Body of pancreas (tissue), 4 donors: ENCODE measurements around the gene RIBC1. TPM values are rescaled to one million over a fixed set of nuclear protein-coding genes. Genes with fewer than 3 reads are reported as not detected.
A peak's percentile ranks its signal among the peaks of the same experiment; 100 is the strongest.

Experiments
- ATAC-seq: fragments of 150-250 bp; one replicate; pipeline ENCODE4 v1.9.1; 2016
- DNase-seq, 4 donors: peaks; one replicate each; pipeline ENCODE4 v3.0.0-alpha.2; 2019
- H3K27ac ChIP-seq, 4 donors: fragments of 200-600 bp; sonication (generic); 1 replicate in 3 of 4; 2 replicates in 1 of 4; pipeline versions ENCODE4 v1.5.1 to v1.6.1; 2016 to 2019; ENCODE audit warnings: mild to moderate bottlenecking in 1 of 4, mixed read lengths in 1 of 4, moderate library complexity in 1 of 4
- H3K27me3 ChIP-seq, 2 donors: fragments of 200-600 bp; sonication (generic); one replicate each; pipeline ENCODE4 v1.6.0; 2016; ENCODE audit warnings: mild to moderate bottlenecking in 1 of 2
- H3K36me3 ChIP-seq, 2 donors: fragments of 200-600 bp; sonication (generic); replicated peaks in 1 of 2; 2 replicates each; pipeline ENCODE4 v1.5.1; 2016; ENCODE audit warnings: low read depth in 2 of 2; ENCODE audit not compliant: insufficient read depth in 1 of 2
- H3K4me1 ChIP-seq: fragments of 200-600 bp; sonication (generic); one replicate; pipeline ENCODE4 v1.6.0; 2016
- H3K4me3 ChIP-seq, 2 donors: fragments of 200-600 bp; sonication (generic); 1 replicate in 1 of 2; 2 replicates in 1 of 2; pipeline ENCODE4 v1.5.1; 2016 to 2019
- H3K9me3 ChIP-seq, 3 donors: fragments of 200-600 bp; sonication (generic); 1 replicate in 2 of 3; 2 replicates in 1 of 3; pipeline ENCODE4 v1.5.1; 2016
- CTCF ChIP-seq, 7 experiments: fragments of 450-650 bp in 4 of 7; fragments of 200-600 bp in 3 of 7; sonication (generic) in 3 of 7; IDR thresholded peaks; one replicate each; pipeline ENCODE4 v1.5.1; 2016 to 2019; ENCODE audit warnings: antibody characterized with exemption in 7 of 7
- POLR2A ChIP-seq, 3 donors: fragments of 450-650 bp; IDR thresholded peaks; one replicate each; pipeline ENCODE4 v1.6.1; 2016; ENCODE audit warnings: antibody characterized with exemption in 3 of 3, mild to moderate bottlenecking in 2 of 3
- WGBS, 2 donors: methylation state at CpG; one replicate each; pipeline ENCODE4 v1.1.5; 2017; 5-methylcytosine and 5-hydroxymethylcytosine counted together
- intact Hi-C: fragments of 100-400 bp; cut with DNase I; formaldehyde crosslinking; loops from one replicate; pipeline ENCODE4 v1.15.1; 2023
- microRNA-seq, 2 donors: library from miRNA; unstranded; fragments of <30 nt; microRNA quantifications; one replicate each; pipeline ENCODE4, GENCODE V29; 2016; ENCODE audit warnings: borderline number of aligned reads in 2 of 2, borderline replicate concordance in 2 of 2
- small RNA-seq: library from RNA; depleted of rRNA; stranded (forward); fragments of <200 nt; gene quantifications from one replicate; pipeline ENCODE3, GENCODE V24; 2016
- total RNA-seq, 2 donors: library from RNA; depleted of rRNA; stranded (reverse); fragments of >200 nt; gene quantifications; one replicate each; pipeline ENCODE4 v1.1.0, GENCODE V29; 2016

The RIBC1 gene
- total RNA-seq, 2 donors from 2014 or later: 0.52 to 0.99 TPM

- DNase-seq (no peak), ATAC-seq (no peak)
- WGBS, 2 donors: 58 to 60% methylated on average over 2 of the region's 2 CpGs
- no peaks in the 10 kb centered on the region for H3K27me3 ChIP-seq
- no peaks in the 10 kb centered on the region for H3K36me3 ChIP-seq
- H3K4me3 ChIP-seq: no peak overlapping the region
- H3K27ac ChIP-seq: no peak overlapping the region
- no peaks in the 10 kb centered on the region for H3K4me1 ChIP-seq
- intact Hi-C loops: no loop called here
- no peaks in the 10 kb centered on the region for H3K9me3 ChIP-seq
- TF ChIP-seq POLR2A (IDR thresholded peaks at IDR 0.05): no peak
- no peak for TF ChIP-seq CTCF (IDR thresholded peaks at IDR 0.05)
These were observed 52.0 kb downstream of the RIBC1 start for GRCh38 chrX:53474707-53475106.

DNA sequence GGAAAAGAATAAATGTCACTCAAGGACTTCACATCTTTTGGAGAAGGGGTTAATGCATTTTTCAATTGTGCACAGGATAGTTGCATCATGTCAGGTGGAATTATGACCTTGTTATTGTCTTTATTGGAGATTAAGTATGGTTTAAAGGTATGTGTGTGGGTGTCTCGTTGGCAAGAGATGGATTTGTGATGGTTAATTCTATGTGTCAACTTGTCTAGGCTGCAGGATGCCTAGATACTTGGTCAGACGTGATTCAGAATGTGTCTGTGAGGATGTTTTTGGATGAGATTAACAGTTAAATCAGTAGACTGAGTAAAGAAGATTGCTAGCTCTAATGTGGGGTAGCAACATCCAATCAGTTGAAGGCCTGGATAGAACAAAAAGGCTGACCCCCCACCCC, 53.7 kb downstream of the RIBC1 start:
- H3K36me3 ChIP-seq: no peaks in the 10 kb centered on the region
- no peak for TF ChIP-seq POLR2A (IDR thresholded peaks at IDR 0.05)
- TF ChIP-seq CTCF (IDR thresholded peaks at IDR 0.05): no peak
- no peak overlapping the region for H3K27ac ChIP-seq
- DNase-seq (no peak), ATAC-seq (no peak)
- no peak overlapping the region for H3K4me3 ChIP-seq
- no peaks in the 10 kb centered on the region for H3K9me3 ChIP-seq
- WGBS, 2 donors: 58 to 64% methylated on average over 2 of the region's 2 CpGs
- H3K27me3 ChIP-seq: no peaks in the 10 kb centered on the region
- intact Hi-C loops: no loop called here
- H3K4me1 ChIP-seq: no peaks in the 10 kb centered on the region

GRCh38 chrX:53479301-53479700, 56.6 kb downstream of the RIBC1 start:
- intact Hi-C loops: no loop called here

More at GRCh38 chrX:53479301-53479700, 56.6 kb downstream of the RIBC1 start:
- WGBS, 2 donors: 57 to 75% methylated on average over 4 to 5 of the region's 5 CpGs
- TF ChIP-seq POLR2A (IDR thresholded peaks at IDR 0.05): no peak
- TF ChIP-seq CTCF (IDR thresholded peaks at IDR 0.05): no peak
- Histone ChIP-seq H3K4me3 (no peak overlapping the region), H3K36me3 (no peaks in the 10 kb centered on the region), H3K27ac (no peak overlapping the region), H3K27me3 (no peaks in the 10 kb centered on the region), H3K4me1 (no peaks in the 10 kb centered on the region), H3K9me3 (no peaks in the 10 kb centered on the region)
- no peak for ATAC-seq
- no peak for DNase-seq

Small RNAs within 50 kb of the gene (microRNA-seq; reads per million reads assigned to microRNA genes)
- gene MIR6857: 0 reads per million in 2 donors

Small RNAs within 50 kb of the gene (small RNA-seq; reads per million reads assigned to genes)
- gene MIR6857 (0.99 reads per million, percentile 38 among the genes with 10 or more reads in this experiment), gene VTRNA3-1P (not detected)

Other genes starting within 250 kb of the RIBC1 start
- gene KDM5C, start 197.7 kb upstream of the RIBC1 start, total RNA-seq: 100 to 1,000 TPM in 1 of 2 donors, 10 to 100 TPM in 1; 65.1 to 171 TPM
- gene IQSEC2, start 141.3 kb upstream of the RIBC1 start, total RNA-seq: 10 to 100 TPM; 12.7 to 30.3 TPM
- gene SMC1A, start 219 bp upstream of the RIBC1 start, total RNA-seq: 10 to 100 TPM; 24.6 to 38.6 TPM
- gene HSD17B10, start 11.5 kb downstream of the RIBC1 start, total RNA-seq: 10 to 100 TPM; 40.5 to 50.1 TPM